Retina (tissue), 1 donor: ENCODE data around the gene SPRY1.

Experiments
- DNase-seq: peaks from one replicate; pipeline ENCODE4 v3.0.0-alpha.2; 2016

Gene SPRY1, protein sequence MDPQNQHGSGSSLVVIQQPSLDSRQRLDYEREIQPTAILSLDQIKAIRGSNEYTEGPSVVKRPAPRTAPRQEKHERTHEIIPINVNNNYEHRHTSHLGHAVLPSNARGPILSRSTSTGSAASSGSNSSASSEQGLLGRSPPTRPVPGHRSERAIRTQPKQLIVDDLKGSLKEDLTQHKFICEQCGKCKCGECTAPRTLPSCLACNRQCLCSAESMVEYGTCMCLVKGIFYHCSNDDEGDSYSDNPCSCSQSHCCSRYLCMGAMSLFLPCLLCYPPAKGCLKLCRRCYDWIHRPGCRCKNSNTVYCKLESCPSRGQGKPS

DNA sequence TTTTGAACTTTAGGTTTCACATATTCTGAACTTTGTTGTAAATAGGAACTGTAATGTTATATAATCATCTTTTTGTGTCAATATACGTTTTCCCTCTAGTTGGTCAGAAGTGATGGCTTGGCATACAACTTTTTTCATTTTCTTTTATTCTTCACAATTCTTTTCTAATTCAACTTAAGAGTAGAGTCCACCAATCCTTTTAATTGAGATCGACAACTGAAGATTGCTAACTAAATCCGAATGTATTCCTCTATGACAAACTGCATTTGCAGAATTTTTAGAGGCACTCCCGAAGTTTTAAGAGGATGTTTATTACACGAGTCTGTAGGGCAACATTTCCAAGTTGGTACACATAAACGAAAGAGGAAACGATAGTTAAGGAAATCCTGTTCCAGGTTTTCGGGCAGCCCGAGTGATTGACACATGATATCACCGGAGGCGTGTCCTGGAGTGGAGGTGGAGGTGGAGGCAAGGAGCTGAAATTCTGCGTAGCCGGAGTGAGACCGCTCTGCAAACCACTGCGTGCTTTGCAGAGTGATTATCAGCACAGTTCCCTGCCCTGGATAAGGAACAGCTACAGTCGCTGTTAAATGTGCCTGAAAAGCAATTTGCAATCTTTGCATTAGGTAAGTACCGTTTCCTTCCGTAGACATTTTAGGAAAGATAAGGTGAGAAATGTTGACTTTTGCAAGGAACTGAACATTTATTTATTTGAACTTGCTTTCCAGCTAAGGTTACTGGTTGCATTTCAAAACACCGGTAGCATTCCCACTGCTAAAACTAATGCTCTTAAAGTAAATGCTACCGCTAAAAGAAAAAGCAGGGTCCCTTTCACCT lies at the start of gene SPRY1:
SPRY1 (plus strand) TSS at position 489 of the 837 bp plus-strand sequence. CDS start 4,797 bp downstream, outside the sequence.
- peak; percentile 84 for DNase-seq

DNA sequence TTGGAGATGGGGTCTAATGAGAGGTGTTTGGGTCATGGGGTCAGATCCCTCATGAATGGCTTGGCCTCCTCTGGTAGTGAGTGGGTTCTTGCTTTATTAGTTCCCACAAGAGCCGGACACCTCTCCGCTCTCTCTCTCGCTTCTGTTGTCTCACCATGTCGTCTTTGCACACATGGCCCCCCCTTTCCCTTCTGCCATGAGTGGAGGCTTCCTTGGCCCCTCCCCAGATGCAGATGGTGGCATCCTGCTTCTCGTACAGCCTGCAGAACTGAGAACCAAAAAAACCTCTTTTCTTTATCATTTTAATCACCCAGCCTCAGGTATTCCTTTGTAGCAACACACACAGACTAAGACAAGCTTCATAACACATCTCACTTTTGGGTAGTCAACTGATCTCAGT lies 49.6 kb upstream of the SPRY1 start:
- no peak for DNase-seq

DNA sequence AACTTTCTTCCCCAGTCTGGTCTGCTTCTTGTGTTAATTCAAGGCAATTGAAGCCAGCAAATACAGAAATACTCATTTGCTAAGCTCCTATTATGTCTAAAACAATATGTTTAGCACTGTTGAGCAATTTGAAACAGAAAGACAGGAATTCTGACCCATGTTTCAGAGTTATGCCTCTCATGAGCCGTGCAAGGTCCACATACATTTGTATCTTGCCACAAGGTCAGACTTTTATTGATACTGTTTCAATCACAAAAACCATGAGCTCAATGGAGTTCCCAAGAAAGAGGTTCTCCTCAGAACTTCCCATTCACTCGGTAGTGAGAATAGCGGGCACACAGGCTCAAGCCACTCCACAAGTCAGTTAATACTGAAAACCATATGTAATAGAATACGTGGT lies 47.6 kb upstream of the SPRY1 start:
- DNase-seq: no peak

DNA sequence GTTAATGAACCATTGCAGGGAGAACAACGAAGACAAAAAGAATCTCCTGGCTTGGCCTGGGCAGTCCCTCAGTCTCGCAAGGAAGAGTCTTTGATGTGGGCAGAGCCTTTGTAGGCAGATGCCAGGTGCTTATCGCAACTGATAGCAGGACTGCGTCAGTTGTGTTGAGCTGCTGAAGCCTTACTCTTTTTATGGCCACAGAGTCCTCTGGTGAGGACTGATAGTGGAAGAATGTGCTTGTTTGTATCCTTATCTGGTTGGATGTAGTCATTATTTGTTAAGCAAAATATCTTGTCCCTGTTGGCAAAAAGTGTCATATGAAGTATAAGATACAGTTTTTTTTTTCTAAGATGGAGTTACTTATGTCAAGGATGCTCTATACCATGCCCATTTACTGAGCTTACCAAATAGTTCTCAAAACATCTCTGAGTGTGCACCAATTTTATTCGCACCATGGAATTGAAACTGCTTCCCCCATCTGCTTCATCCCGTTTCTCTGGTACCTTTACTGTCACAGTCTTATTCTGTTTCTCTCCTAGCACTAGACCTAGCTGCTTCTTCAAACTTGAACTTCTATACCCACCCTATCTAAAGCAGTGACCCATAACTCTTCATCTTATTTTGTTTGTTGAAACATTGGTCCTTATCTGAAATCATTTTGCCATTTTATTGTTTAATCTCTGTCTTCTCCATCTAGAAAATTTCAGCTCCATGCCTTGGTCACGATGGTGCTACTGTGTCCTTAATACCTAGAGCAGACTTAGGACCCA lies 47.0 kb upstream of the SPRY1 start:
- DNase-seq: no peak

DNA sequence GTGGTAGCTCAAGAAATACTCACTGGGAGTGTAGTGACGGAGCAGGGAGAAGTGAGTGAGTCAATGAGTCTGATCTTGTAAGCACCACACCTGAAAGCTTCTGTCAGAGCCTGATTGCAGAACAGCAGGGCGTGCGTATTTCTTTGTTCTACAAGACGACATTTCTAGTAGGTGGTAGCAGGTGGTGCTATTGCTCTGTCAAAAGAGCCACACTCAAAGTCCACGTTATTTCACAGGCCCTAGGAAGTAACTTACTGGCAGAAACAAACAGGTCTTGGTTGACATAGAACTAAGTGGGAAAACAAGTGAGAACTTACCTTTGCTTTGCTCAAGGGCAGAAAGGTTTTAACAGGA lies 46.4 kb upstream of the SPRY1 start:
- DNase-seq: no peak

DNA sequence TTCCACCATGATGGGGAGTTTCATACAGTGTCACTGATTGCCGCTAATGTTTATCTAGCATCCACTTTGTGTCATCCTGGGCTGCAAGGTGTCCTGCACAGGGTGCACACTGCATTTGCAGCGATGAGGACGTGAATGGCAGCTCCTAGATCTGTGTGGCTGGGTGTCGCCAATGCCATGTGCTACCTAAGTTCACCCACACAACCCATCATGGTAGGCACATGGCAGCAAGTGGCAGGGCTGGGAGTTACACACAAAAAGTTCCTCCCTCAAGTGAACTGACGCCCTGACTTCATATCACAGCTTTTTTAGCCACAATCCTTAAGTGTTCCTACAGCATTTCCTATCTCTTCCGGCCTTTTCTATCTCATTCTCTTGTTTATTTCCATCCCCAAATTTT lies 45.9 kb upstream of the SPRY1 start:
- no peak for DNase-seq

DNA sequence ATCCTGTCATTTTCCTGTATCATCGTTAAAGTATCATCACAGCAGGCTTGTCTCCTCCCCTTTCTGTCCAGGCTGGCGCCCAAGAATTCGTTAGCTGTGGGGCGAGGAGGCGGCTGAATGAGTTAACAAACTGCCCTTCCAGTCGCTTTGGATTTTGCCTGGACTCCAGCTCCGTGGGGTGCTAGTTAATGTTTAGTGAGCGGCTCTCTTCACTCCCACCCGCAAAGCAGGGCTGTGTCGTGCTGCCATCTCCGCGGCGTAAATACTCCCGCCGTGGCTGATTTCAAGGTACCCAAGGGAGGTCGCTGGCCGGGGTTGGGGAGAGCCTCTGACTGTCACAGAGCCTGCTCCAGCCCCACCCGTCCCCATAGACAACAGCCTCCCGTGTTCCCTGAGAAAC lies 44.9 kb upstream of the SPRY1 start:
- DNase-seq: no peak

DNA sequence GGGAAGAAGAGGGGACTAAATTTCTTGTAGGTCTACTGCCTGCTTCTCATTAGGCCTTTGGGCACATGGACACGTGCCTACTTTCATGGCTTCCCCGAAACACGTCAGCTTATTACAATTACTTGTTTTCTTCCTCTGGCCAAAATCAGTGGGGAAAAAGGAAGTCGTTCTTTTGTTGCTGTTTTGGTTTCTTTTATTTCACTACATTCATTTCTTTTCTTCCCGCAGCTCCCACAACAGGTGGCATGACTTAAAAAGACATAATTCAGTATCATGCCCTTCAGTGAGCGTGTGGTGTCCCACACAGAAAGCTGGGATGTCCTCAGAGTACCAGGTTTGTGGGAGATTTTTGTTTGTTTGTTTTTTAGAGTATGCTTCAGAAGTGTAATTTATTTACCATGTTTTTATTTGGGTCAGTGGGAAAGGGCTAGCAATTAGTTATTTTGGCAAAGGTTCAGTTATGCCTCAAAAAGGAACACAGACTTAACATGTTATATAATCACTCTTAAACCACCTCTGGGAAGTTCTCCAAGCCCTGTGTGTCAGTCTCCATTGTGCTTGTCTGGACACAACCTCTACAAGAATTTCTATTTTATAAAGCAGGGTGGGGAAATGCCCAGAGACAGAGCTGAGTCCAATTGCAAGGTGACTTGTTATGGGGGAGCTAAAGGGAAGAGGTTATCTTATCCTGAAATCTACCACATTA lies 44.2 kb upstream of the SPRY1 start:
- DNase-seq: no peak

DNA sequence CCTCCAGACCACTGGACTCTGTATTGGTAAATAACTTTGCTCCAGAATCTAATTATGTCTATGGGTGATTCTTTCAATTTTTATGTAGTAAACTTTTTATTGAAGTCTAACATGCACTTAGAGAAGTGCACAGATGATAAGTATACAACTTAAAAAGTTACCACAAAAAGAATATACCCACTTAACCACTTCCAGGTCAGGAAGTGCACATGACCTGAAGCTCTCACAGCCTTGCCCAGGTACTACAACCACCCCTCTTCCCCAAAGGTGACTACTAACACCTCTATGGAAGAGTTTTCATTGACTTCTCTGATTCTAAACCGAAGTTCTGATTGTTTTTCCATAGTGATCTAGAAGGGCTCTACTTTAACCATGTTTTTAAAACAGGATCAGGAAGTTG lies 43.6 kb upstream of the SPRY1 start:
- DNase-seq: no peak

DNA sequence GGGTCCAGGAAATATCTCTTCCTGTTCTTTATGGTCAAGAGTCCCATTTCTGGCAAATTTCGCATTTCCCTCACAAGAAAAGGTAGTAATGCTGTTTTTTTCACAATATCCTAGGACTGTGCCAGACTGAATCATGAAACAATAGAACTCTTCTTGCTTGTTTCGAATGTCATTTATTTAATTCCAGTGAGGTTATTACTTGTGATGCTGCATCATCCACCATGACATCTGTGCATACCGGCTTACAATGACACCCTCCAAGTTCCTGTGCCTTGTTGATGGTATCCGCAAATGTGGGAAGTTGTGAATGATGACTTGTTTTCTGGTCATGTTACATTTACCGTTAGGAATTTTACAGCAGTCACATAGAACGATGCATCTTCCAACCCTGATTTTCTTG lies 42.9 kb upstream of the SPRY1 start:
- DNase-seq: no peak

DNA sequence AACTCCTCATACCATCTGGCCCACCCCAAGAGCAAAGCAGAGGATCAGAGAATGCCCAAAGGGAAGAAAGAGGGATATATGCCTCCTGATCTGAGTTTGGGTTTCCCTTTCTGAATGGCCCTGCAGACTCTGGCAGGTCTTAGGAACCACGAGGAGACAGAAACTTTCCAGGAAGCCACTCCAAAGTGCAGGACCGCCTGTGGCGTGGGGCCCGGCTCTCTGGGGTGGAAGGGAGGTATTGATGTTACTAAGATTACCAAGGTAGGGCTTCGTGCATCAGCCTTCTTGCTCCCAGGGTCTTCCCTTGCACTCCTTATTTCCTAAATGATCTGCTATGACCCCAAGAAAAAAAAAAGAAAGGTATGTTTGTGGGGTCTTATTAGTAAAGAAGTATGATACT lies 41.9 kb upstream of the SPRY1 start:
- DNase-seq: no peak

DNA sequence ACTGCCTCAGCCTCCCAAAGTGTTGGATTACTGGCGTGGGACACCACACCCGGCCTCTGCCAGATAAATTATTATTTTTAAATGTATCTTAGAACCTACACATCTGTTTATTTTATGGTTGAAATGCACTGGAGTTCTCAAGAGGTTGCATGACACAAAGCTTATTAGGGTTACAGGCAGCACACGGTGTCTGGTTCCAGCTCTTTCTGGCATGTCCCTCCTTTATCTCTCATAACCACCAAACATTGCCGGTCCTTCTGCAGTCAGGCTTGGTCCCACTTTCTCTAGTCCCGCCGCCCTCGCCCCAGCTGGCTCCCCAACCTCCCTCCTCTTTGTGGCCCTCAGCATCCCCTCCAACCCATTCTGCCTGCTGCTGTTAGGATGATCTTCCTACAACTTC lies 39.7 kb upstream of the SPRY1 start:
- no peak for DNase-seq

DNA sequence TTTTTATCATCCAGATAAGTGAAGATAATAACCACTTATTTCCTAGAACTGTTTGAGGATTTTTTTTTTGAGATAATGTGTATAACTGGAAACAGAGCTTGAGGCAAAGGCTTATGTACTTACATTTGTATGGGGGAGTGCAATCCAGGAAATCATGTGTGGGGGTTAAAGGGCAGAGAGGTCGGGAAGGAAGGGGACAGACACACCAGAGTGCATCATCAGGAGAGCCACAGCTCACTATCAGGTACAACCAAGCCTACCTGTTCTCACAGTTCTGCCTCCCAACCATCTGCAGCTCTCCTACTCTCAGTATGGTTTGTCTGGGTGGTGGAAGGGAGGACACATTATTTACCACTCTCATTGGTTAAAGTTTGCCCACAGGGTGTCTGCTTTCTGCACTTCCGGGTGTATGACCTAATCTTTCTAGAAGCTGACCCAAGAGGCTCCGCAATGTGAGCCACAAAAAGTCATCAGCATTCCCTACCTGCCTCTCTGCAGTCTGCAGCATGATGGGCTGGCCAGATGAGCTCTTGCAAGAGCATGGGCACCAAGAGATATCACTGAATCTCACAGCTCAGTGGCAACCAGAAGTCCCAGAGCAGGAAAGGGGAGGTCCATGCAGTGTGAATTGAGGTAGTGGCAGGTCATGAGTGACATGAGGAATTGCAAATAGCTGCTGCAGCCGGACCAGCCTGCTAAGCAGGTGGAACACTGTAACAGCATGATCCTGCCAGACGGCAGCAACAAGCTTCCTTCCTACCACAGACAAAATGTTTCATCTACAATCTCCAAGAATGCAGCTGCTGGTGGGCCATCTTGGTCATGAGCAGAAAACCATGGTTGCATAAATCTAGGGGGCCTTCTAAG lies 36.9 kb upstream of the SPRY1 start:
- DNase-seq: no peak

DNA sequence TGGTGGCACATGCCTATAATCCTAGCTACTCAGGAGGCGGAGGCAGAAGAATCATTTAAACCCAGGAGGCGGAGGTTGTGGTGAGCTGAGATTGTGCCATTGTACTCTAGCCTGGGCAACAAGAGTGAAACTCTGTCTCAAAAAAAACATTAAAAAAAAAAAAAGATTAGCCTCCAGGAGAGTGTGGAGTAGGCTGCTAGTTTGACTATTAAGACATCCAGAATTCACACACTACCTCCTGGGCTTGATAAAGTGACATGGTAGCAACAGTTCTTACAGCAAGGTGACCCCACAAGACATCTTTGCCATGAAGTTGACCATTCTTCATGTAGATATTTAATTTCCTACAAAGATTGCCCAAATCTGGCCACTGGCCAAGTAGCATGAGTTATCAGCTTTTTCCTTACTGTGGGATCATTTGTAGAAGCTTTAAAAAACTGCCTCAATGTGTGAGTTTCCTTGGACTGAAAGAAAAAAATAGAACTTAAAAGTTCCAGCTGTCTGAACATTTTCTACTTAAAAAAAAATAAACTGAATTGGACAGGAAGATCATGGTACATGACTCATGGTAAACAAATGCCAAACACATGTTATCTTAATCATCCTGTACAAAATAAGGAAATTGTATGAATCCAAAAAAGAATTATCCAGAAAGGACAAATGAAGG lies 35.3 kb upstream of the SPRY1 start:
- DNase-seq: no peak

DNA sequence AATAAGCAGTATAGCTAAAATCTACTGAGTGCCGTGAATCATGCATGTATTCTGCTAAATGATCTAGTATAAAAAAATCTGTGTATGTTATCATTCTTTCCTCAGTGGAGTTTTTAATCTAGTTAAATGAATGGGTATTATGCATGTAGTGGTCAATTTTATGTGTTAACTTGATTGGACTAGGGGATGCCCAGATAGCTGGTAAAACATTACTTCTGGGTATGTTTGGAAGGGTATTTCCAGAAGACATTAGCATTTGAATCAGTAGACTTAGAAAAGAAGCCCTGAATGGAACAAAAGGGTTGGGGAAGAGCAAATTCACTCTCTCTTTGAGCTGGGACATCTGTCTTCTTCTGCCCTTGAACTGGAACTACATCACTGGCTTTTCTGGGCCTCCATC lies 34.5 kb upstream of the SPRY1 start:
- DNase-seq: no peak

DNA sequence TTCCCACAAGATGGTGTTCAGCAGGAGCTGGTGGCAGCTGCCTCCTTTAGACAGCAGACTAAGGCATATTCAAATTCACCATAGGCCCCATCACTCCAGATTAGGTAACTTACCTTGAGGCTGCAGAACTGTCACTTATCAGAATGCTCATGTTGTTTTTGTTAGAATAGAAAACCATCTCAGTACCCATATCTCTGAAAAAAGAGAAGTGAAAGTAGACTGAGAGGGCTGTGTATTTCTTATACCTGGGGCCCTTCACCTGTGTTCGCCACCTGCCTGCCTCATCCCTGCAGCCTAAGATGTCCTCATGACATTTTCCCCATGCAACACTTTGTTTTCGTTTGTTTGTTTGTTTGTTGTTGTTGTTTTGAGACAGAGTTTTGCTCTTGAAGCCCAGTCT lies 32.9 kb upstream of the SPRY1 start:
- DNase-seq: no peak

DNA sequence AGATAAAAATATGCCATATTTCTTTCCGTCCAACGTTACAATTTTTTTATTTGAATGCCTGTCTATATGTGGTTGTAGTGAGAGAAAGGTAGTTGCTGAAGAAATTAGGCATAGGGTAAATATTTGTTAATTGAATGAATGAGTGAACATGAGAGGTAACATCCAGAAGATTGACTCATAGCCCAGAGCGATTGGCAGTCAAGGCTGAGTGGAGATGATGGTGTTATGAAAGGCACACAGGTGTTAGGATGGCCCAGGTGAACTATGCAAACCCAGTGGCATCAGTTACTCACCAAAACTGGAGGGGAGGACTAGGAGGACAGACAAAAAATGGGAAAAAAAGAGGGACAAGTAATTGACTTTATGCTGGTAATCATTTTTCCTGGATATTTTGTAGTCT lies 31.7 kb upstream of the SPRY1 start:
- DNase-seq: no peak

DNA sequence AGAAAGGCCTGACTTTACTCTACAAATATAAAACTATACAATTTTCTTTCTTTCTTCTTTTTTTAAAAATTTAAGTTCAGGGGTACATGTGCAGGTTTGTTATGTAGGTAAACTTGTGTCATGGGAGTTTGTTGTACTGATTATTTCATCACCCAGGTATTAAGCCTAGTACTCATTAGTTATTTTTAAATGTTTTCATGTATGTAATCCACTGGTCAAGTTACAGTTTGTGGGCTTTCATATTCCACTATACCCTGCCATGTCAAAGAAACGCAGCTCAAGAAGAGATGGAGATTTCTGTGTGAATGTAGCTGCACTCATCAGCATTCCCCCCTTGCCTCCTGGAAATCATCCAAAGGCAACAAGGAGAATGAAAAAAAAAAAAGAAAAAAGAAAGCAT lies 31.2 kb upstream of the SPRY1 start:
- no peak for DNase-seq

DNA sequence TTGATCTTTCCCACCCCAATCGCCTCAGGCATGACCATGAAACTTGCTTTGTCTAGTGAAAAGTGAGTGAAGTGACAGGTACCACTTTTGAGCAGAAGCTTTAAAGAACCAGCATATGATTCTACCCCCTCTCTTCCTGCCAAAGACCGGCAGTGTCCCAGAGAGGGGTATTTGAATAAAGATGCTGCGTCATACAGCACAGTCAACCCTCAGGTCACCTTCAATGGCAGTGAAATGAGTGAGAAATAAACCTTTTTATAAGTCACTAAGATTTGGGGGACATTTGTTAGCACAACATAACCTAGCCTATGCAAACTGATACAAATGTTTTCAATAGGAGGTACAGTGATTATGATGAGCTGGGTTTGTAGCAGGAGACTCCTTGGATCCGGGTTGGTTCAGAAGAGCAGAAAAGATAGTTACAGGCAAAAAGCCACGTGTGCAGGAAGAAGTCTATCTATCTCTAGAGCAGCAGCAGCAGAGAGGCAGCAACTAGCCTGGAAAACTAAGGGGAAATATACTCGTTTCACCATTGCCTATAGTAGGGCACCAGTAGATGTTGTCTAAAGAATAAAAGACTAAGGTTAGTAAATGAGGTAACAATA lies 30.3 kb upstream of the SPRY1 start:
- no peak for DNase-seq

DNA sequence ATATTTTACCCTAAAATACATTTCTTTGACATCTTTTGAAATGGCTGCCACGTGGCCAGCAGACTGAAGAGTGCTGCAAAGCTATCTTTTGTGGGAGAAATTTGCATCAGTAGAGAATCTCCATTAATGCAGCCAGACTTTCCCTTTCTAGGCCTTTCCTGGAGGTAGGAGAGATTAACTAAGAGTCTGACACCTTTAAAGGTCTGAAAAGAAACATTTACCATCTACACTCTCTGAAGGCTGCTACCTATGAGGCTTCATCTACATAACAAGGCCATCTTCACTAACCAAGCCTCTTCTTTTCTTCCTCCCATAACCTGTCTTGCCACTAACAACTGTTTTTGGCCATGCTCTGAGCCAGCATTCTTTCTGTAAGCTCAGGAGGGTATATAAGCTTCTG lies 17.8 kb upstream of the SPRY1 start:
- no peak for DNase-seq

DNA sequence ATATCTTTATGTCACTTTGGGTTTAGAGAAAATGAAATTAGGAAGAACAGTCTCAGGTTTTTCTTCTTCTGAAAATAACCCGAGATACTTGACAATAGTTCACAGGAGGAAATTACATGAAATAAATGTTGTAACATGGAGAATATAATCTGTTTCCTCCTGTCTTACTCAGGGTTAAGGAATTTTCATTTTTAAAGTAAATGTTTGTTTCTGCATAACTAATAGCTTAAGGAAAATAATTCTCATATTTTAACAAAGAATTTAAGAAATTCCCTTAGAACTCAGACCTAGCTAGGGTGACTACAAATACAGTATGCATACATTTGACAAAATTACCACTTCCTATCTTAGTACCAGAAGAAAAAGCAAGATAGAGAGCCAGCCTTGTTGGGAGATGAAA lies 17.2 kb upstream of the SPRY1 start:
- DNase-seq: no peak
